OCI-LY1 (cell line): ENCODE results near the gene MPHOSPH9.

ENCODE experiments used
- H2AFZ ChIP-seq: fragments of 200-600 bp; sonication (generic), shearing (Covaris generic); 2 replicates; pipeline ENCODE4 v1.6.0; 2014; ENCODE audit warnings: antibody characterized with exemption, mild to moderate bottlenecking, low read length
- H3F3A ChIP-seq: fragments of 200-600 bp; sonication (generic), shearing (Covaris generic); 2 replicates; pipeline ENCODE4 v1.6.0; 2014; ENCODE audit warnings: mild to moderate bottlenecking, antibody characterized with exemption, low read length, moderate library complexity; ENCODE audit not compliant: insufficient read depth
- H3K27ac ChIP-seq: fragments of 200-600 bp; sonication (generic); 2 replicates; pipeline ENCODE4 v1.5.1; 2014; ENCODE audit warnings: low read length, mixed run types, mild to moderate bottlenecking, low read depth; ENCODE audit not compliant: poor library complexity, severe bottlenecking
- H3K27me3 ChIP-seq: fragments of 200-600 bp; sonication (generic); 2 replicates; pipeline ENCODE4 v1.6.0; 2014; ENCODE audit warnings: antibody characterized with exemption, mild to moderate bottlenecking, low read length, moderate library complexity; ENCODE audit not compliant: insufficient read depth
- H3K36me3 ChIP-seq: fragments of 200-600 bp; sonication (generic); 2 replicates; pipeline ENCODE4 v1.6.1; 2014; ENCODE audit warnings: mild to moderate bottlenecking, antibody characterized with exemption, low read length, moderate library complexity, mixed read lengths; ENCODE audit not compliant: insufficient read depth
- H3K4me1 ChIP-seq: fragments of 200-600 bp; sonication (generic); 2 replicates; pipeline ENCODE4 v1.5.1; 2014; ENCODE audit warnings: mild to moderate bottlenecking, low read length, moderate library complexity; ENCODE audit not compliant: insufficient read depth, severe bottlenecking
- H3K4me2 ChIP-seq: fragments of 200-600 bp; sonication (generic), shearing (Covaris generic); 2 replicates; pipeline ENCODE4 v1.6.1; 2014; ENCODE audit warnings: low read length
- H3K4me3 ChIP-seq: fragments of 200-600 bp; sonication (generic); 2 replicates; pipeline ENCODE4 v1.5.1; 2014; ENCODE audit warnings: low read length, low read depth, mild to moderate bottlenecking, mixed read lengths; ENCODE audit not compliant: poor library complexity, severe bottlenecking
- H3K79me2 ChIP-seq: fragments of 200-600 bp; shearing (Covaris generic); 2 replicates; pipeline ENCODE4 v1.6.1; 2016; ENCODE audit warnings: mixed run types, low read length, mixed read lengths; ENCODE audit not compliant: insufficient read depth
- H3K9ac ChIP-seq: fragments of 200-600 bp; sonication (generic), shearing (Covaris generic); 2 replicates; pipeline ENCODE4 v1.6.1; 2014; ENCODE audit warnings: mild to moderate bottlenecking, low read length, mixed read lengths
- H3K9me2 ChIP-seq: fragments of 200-600 bp; sonication (generic), shearing (Covaris generic); 2 replicates; pipeline ENCODE4 v1.6.1; 2014; ENCODE audit warnings: low read depth, mild to moderate bottlenecking, low read length, mixed read lengths
- H3K9me3 ChIP-seq: fragments of 200-600 bp; shearing (Covaris generic); 2 replicates; pipeline ENCODE4 v1.6.1; 2014; ENCODE audit warnings: low read length, mixed read lengths
- H4K20me1 ChIP-seq: fragments of 200-600 bp; sonication (generic), shearing (Covaris generic); 2 replicates; pipeline ENCODE4 v1.6.0; 2016; ENCODE audit warnings: mild to moderate bottlenecking, low read length; ENCODE audit not compliant: insufficient read depth
- EZH2 ChIP-seq: fragments of 200-600 bp; sonication (generic), shearing (Covaris generic); IDR thresholded peaks from 2 replicates; pipeline ENCODE4 v1.8.0; 2017; ENCODE audit warnings: borderline replicate concordance, mixed run types, mild to moderate bottlenecking, antibody characterized with exemption, low read length, moderate library complexity, mixed read lengths
- TF ChIP-seq, protein P1 (sequence below): fragments of 200-600 bp; sonication (generic), shearing (Covaris generic); IDR thresholded peaks from 2 replicates; pipeline ENCODE4 v1.5.1; 2017; ENCODE audit warnings: mild to moderate bottlenecking, antibody characterized with exemption, low read length, moderate library complexity, mixed read lengths

Gene MPHOSPH9

DNA sequence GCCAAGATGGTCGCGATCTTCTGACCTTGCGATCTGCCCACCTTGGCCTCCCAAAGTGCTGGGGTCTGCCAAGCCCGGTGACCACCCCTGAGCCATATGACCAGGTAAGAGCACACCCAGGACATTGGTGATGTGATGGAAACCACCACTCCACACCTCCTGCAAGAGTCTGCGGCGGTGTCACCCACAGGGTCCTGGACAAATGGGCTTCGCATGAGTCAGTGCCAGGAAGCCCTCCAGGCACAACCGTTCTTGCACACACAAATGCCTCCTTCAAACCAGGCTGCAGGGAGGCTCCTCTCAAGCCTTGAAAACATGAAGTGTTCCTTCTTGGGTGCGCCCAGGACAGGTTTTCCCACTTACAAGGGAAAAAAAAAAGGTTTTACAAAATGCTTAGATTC is 98.7 kb downstream of the MPHOSPH9 start:
- Histone ChIP-seq H3K4me2 (peak overlapping the region; percentile 10), H3K9me3 (no peaks in the 10 kb centered on the region), H4K20me1 (no peaks in the 10 kb centered on the region), H3K9ac (peak overlapping the region; percentile 67), H2AFZ (no peak overlapping the region), H3K27ac (peak overlapping the region; percentile 100), H3F3A (0 out of 2 replicates have a peak, but pooled peaks cover 5% of the 10 kb centered on the region), H3K4me3 (no peak overlapping the region), H3K4me1 (peaks cover 66% of the 10 kb centered on the region), H3K9me2 (no peaks in the 10 kb centered on the region), H3K36me3 (peaks cover 67% of the 10 kb centered on the region), H3K27me3 (no peaks in the 10 kb centered on the region), H3K79me2 (peaks cover 24% of the 10 kb centered on the region)
- TF ChIP-seq, protein P1, sequence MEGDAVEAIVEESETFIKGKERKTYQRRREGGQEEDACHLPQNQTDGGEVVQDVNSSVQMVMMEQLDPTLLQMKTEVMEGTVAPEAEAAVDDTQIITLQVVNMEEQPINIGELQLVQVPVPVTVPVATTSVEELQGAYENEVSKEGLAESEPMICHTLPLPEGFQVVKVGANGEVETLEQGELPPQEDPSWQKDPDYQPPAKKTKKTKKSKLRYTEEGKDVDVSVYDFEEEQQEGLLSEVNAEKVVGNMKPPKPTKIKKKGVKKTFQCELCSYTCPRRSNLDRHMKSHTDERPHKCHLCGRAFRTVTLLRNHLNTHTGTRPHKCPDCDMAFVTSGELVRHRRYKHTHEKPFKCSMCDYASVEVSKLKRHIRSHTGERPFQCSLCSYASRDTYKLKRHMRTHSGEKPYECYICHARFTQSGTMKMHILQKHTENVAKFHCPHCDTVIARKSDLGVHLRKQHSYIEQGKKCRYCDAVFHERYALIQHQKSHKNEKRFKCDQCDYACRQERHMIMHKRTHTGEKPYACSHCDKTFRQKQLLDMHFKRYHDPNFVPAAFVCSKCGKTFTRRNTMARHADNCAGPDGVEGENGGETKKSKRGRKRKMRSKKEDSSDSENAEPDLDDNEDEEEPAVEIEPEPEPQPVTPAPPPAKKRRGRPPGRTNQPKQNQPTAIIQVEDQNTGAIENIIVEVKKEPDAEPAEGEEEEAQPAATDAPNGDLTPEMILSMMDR = no peak
- no peak for TF ChIP-seq EZH2

DNA sequence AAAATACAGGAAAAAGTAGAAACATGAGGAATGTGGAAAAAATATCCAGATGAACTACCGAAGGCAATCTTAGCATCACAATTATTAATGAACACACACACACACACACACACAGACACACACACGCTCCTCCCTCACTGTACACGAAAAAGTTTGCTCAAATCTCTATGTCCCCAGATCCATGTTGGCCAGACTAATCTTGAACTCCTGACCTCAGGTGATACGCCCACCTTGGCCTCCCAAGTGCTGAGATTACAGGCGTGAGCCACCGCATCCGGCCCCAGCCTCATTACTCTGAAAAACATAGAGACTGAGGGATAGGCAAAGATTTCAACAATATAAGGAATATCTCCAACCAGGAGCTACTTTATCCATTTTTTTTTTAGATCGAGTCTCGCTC is 99.2 kb downstream of the MPHOSPH9 start:
- Histone ChIP-seq H4K20me1 (no peaks in the 10 kb centered on the region), H3K79me2 (peaks cover 24% of the 10 kb centered on the region), H3K4me3 (no peak overlapping the region), H3K27ac (peak overlapping the region; percentile 100), H3K9ac (peak overlapping the region; percentile 59; the same call in 1 of the 2 replicates), H3K9me2 (no peaks in the 10 kb centered on the region), H3F3A (0 out of 2 replicates have a peak, but pooled peaks cover 5% of the 10 kb centered on the region), H3K27me3 (no peaks in the 10 kb centered on the region), H2AFZ (no peak overlapping the region), H3K9me3 (no peaks in the 10 kb centered on the region), H3K4me2 (no peak overlapping the region), H3K4me1 (peaks cover 69% of the 10 kb centered on the region), H3K36me3 (peaks cover 71% of the 10 kb centered on the region)
- TF ChIP-seq EZH2 = no peak
- TF ChIP-seq, protein P1 = no peak

DNA sequence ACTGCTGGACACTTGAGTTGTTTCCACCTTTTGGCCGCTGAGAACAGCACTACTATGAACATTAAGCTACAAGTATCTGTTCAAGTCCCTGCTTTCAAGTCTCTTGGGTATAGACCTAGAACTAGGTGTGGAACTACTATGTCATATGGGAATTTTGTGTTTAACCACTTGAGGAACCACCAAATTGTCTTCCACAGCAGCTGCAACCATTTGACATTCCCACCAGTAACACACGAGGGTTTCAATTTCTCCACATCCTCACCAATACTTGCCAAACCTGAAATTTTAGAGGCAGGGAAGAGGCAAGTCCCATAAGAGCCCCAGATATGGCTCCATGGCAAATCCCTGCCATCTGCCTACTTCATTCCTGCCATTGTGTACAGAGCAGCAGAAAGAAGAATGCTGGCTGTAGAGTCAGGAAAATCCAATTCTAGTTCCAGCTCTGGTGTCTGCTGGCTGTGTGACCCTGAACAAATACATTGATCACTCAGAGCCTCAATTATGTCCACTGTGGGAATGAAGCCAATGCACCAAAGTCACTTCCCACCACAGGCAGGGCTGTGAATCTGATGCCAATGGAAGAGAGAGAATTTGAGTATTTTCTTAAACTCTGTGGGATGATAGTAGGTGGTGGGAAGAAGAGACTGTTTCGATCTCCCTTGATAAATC is 99.9 kb downstream of the MPHOSPH9 start:
- Histone ChIP-seq H4K20me1 (no peaks in the 10 kb centered on the region), H3K4me1 (peaks cover 75% of the 10 kb centered on the region), H3K27me3 (no peaks in the 10 kb centered on the region), H3K27ac (peak overlapping the region; percentile 100), H3K4me3 (peak overlapping the region; percentile 20), H3K9ac (peak overlapping the region; percentile 59), H3K79me2 (peaks cover 21% of the 10 kb centered on the region), H3K9me2 (no peaks in the 10 kb centered on the region), H3K36me3 (peaks cover 69% of the 10 kb centered on the region), H3F3A (0 out of 2 replicates have a peak, but pooled peaks cover 5% of the 10 kb centered on the region), H3K4me2 (peak overlapping the region; percentile 64; the same call in 1 of the 2 replicates), H2AFZ (no peak overlapping the region), H3K9me3 (no peaks in the 10 kb centered on the region)
- TF ChIP-seq EZH2 = no peak
- TF ChIP-seq, protein P1 = no peak; the same call in 1 of the 2 replicates
